SK-N-SH treated with all-trans-retinoic acid at 6 μM for 48 hours (cell line): Measurements from ENCODE around the gene GADD45GIP1.

Experiments
- ATAC-seq: fragments of 200-7000 bp; cut with Tn5 transposase; 3 replicates; pipeline ENCODE4 v1.9.1; 2020; ENCODE audit warnings: mild to moderate bottlenecking, moderate library complexity
- ARNTL ChIP-seq: fragments of 450-650 bp; formaldehyde crosslinking; IDR thresholded peaks from 2 replicates; pipeline ENCODE4 v1.5.0; 2020; ENCODE audit warnings: low read depth, mild to moderate bottlenecking, moderate library complexity, borderline replicate concordance
- BACH2 ChIP-seq: fragments of 250-450 bp; sonication (Bioruptor Pico); IDR thresholded peaks from 2 replicates; pipeline ENCODE4 v1.9.0; 2021; ENCODE audit warnings: mild to moderate bottlenecking, borderline replicate concordance
- CSDC2 ChIP-seq: fragments of 250-450 bp; sonication (Bioruptor Pico); IDR thresholded peaks from 2 replicates; pipeline ENCODE4 v1.5.0; 2020; ENCODE audit warnings: mild to moderate bottlenecking, moderate library complexity
- ESRRG ChIP-seq: fragments of 250-450 bp; sonication (Bioruptor Pico); IDR thresholded peaks from 2 replicates; pipeline ENCODE4 v1.6.1; 2021; ENCODE audit warnings: mild to moderate bottlenecking
- GLIS3 ChIP-seq: fragments of 250-450 bp; sonication (Bioruptor Pico); IDR thresholded peaks from 2 replicates; pipeline ENCODE4 v1.5.0; 2020; ENCODE audit warnings: mild to moderate bottlenecking, moderate library complexity
- ISL1 ChIP-seq: fragments of 250-450 bp; sonication (Bioruptor Pico); IDR thresholded peaks from 2 replicates; pipeline ENCODE4 v2.1.2; 2022; ENCODE audit warnings: mild to moderate bottlenecking, moderate library complexity
- OSR1 ChIP-seq: fragments of 250-450 bp; sonication (Bioruptor Pico); IDR thresholded peaks from 2 replicates; pipeline ENCODE4 v1.8.0; 2022; ENCODE audit warnings: moderate library complexity, mild to moderate bottlenecking, inconsistent platforms
- RARB ChIP-seq: fragments of 250-450 bp; sonication (Bioruptor Pico); IDR thresholded peaks from 2 replicates; pipeline ENCODE4 v1.8.0; 2021; ENCODE audit warnings: mild to moderate bottlenecking, moderate library complexity
- SNAI2 ChIP-seq: fragments of 250-450 bp; sonication (Bioruptor Pico); IDR thresholded peaks from 2 replicates; pipeline ENCODE4 v1.5.0; 2020; ENCODE audit warnings: mild to moderate bottlenecking, moderate library complexity
- TCF4 ChIP-seq: fragments of 250-450 bp; sonication (Bioruptor Pico); IDR thresholded peaks from 2 replicates; pipeline ENCODE4 v1.8.0; 2021; ENCODE audit warnings: mild to moderate bottlenecking, moderate library complexity, borderline replicate concordance
- ZC3H10 ChIP-seq: fragments of 250-450 bp; sonication (Bioruptor Pico); IDR thresholded peaks from 2 replicates; pipeline ENCODE4 v1.5.1; 2021; ENCODE audit warnings: mild to moderate bottlenecking, moderate library complexity
- ZFP3 ChIP-seq: fragments of 250-450 bp; sonication (Bioruptor Pico); IDR thresholded peaks from 2 replicates; pipeline ENCODE4 v1.5.0; 2020; ENCODE audit warnings: mild to moderate bottlenecking, moderate library complexity
- ZFP30 ChIP-seq: fragments of 450-650 bp; formaldehyde crosslinking; IDR thresholded peaks from 2 replicates; pipeline ENCODE4 v1.5.0; 2022; ENCODE audit warnings: mild to moderate bottlenecking, moderate library complexity
- ZNF565 ChIP-seq: fragments of 450-650 bp; formaldehyde crosslinking; conservative IDR thresholded peaks from 2 replicates; pipeline ENCODE4 v1.5.0; 2020; ENCODE audit warnings: low read depth, mild to moderate bottlenecking, moderate library complexity
- ZNF70 ChIP-seq: fragments of 450-650 bp; formaldehyde crosslinking; IDR thresholded peaks from 2 replicates; pipeline ENCODE4 v1.5.0; 2020; ENCODE audit warnings: mild to moderate bottlenecking, moderate library complexity
- ZNF8 ChIP-seq: fragments of 450-650 bp; formaldehyde crosslinking; IDR thresholded peaks from 2 replicates; pipeline ENCODE4 v1.5.0; 2020; ENCODE audit warnings: mild to moderate bottlenecking, moderate library complexity
- TF ChIP-seq, protein P1 (sequence below): fragments of 250-450 bp; sonication (Bioruptor Pico); IDR thresholded peaks from 2 replicates; pipeline ENCODE4 v1.5.0; 2020; ENCODE audit warnings: mild to moderate bottlenecking, moderate library complexity
- TF ChIP-seq, protein P2 (sequence below): fragments of 250-450 bp; sonication (Bioruptor Pico); IDR thresholded peaks from 2 replicates; pipeline ENCODE4 v1.8.0; 2020; ENCODE audit warnings: mild to moderate bottlenecking, moderate library complexity, borderline replicate concordance
- TF ChIP-seq, protein P3 (sequence below): fragments of 250-450 bp; sonication (Bioruptor Pico); IDR thresholded peaks from 2 replicates; pipeline ENCODE4 v1.5.1; 2021; ENCODE audit warnings: mild to moderate bottlenecking, moderate library complexity
- TF ChIP-seq, protein P4 (sequence below): fragments of 250-450 bp; sonication (Bioruptor Pico); IDR thresholded peaks from 2 replicates; pipeline ENCODE4 v1.5.1; 2020; ENCODE audit warnings: low read depth, mild to moderate bottlenecking, moderate library complexity
- TF ChIP-seq, protein P5 (sequence below): fragments of 250-450 bp; sonication (Bioruptor Pico); IDR thresholded peaks from 2 replicates; pipeline ENCODE4 v1.8.0; 2021; ENCODE audit warnings: low read depth, mild to moderate bottlenecking, moderate library complexity, borderline replicate concordance

The GADD45GIP1 gene

DNA sequence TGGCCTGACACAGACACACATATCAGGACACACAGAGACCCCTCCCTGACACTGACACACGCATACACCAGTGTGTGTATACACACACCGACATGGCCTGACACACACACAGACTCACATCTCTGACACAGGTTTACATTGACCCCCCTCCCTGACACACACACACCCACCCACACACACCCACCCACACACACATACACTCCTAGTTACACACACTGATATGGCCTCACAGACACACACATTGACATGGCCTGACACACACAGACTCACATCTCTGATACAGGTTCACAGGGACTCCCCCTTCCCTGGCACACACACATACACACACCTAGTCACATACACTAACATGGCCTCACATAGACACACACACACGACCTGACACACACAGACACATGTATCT lies 33.8 kb upstream of the GADD45GIP1 start:
- no peak for ATAC-seq
- no peak for TF ChIP-seq OSR1 (CRISPR knock-in tag)
- no peak for TF ChIP-seq RARB (CRISPR knock-in tag)
- TF ChIP-seq, protein P1, sequence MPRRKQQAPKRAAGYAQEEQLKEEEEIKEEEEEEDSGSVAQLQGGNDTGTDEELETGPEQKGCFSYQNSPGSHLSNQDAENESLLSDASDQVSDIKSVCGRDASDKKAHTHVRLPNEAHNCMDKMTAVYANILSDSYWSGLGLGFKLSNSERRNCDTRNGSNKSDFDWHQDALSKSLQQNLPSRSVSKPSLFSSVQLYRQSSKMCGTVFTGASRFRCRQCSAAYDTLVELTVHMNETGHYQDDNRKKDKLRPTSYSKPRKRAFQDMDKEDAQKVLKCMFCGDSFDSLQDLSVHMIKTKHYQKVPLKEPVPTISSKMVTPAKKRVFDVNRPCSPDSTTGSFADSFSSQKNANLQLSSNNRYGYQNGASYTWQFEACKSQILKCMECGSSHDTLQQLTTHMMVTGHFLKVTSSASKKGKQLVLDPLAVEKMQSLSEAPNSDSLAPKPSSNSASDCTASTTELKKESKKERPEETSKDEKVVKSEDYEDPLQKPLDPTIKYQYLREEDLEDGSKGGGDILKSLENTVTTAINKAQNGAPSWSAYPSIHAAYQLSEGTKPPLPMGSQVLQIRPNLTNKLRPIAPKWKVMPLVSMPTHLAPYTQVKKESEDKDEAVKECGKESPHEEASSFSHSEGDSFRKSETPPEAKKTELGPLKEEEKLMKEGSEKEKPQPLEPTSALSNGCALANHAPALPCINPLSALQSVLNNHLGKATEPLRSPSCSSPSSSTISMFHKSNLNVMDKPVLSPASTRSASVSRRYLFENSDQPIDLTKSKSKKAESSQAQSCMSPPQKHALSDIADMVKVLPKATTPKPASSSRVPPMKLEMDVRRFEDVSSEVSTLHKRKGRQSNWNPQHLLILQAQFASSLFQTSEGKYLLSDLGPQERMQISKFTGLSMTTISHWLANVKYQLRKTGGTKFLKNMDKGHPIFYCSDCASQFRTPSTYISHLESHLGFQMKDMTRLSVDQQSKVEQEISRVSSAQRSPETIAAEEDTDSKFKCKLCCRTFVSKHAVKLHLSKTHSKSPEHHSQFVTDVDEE (CRISPR knock-in tag): no peak
- TF ChIP-seq ZC3H10 (CRISPR knock-in tag): no peak
- TF ChIP-seq ZFP30 (CRISPR knock-in tag): no peak
- TF ChIP-seq, protein P2, sequence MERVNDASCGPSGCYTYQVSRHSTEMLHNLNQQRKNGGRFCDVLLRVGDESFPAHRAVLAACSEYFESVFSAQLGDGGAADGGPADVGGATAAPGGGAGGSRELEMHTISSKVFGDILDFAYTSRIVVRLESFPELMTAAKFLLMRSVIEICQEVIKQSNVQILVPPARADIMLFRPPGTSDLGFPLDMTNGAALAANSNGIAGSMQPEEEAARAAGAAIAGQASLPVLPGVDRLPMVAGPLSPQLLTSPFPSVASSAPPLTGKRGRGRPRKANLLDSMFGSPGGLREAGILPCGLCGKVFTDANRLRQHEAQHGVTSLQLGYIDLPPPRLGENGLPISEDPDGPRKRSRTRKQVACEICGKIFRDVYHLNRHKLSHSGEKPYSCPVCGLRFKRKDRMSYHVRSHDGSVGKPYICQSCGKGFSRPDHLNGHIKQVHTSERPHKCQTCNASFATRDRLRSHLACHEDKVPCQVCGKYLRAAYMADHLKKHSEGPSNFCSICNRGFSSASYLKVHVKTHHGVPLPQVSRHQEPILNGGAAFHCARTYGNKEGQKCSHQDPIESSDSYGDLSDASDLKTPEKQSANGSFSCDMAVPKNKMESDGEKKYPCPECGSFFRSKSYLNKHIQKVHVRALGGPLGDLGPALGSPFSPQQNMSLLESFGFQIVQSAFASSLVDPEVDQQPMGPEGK: no peak
- TF ChIP-seq CSDC2 (CRISPR knock-in tag): no peak
- TF ChIP-seq, protein P3, sequence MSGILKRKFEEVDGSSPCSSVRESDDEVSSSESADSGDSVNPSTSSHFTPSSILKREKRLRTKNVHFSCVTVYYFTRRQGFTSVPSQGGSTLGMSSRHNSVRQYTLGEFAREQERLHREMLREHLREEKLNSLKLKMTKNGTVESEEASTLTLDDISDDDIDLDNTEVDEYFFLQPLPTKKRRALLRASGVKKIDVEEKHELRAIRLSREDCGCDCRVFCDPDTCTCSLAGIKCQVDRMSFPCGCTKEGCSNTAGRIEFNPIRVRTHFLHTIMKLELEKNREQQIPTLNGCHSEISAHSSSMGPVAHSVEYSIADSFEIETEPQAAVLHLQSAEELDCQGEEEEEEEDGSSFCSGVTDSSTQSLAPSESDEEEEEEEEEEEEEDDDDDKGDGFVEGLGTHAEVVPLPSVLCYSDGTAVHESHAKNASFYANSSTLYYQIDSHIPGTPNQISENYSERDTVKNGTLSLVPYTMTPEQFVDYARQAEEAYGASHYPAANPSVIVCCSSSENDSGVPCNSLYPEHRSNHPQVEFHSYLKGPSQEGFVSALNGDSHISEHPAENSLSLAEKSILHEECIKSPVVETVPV (CRISPR knock-in tag): no peak
- no peak for TF ChIP-seq TCF4 (CRISPR knock-in tag)
- no peak for TF ChIP-seq ZNF8 (CRISPR knock-in tag)
- TF ChIP-seq ESRRG (CRISPR knock-in tag): no peak
- TF ChIP-seq ARNTL: no peak
- TF ChIP-seq, protein P4, sequence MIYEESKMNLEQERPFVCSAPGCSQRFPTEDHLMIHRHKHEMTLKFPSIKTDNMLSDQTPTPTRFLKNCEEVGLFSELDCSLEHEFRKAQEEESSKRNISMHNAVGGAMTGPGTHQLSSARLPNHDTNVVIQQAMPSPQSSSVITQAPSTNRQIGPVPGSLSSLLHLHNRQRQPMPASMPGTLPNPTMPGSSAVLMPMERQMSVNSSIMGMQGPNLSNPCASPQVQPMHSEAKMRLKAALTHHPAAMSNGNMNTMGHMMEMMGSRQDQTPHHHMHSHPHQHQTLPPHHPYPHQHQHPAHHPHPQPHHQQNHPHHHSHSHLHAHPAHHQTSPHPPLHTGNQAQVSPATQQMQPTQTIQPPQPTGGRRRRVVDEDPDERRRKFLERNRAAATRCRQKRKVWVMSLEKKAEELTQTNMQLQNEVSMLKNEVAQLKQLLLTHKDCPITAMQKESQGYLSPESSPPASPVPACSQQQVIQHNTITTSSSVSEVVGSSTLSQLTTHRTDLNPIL (CRISPR knock-in tag): no peak
- no peak for TF ChIP-seq ZNF565 (CRISPR knock-in tag)
- no peak for TF ChIP-seq ISL1 (CRISPR knock-in tag)
- no peak for TF ChIP-seq BACH2 (CRISPR knock-in tag)
- no peak for TF ChIP-seq ZNF70
- TF ChIP-seq, all 23 proteins: peak for 0

DNA sequence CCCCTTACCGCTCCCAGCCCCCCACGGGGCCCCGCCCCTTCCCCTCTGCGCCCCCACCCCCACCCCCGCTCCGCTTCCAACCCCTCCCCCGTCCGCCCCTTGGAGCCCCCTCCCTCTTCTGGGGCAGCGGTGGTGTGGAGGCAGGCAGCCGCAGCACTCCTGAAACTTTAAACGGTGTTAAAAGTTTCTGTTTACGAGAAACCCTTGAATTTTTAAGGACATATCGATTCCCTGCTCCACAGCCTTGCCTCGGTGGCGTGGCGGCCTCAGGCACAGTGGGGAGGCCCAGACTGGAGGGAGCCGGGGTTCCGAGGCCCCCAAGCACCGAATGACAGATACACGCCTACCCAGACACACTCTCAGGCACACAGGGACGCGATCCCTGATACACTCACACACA lies 33.4 kb upstream of the GADD45GIP1 start:
- TF ChIP-seq, protein P2: no peak
- TF ChIP-seq OSR1 (CRISPR knock-in tag): no peak
- TF ChIP-seq, protein P3 (CRISPR knock-in tag): no peak
- TF ChIP-seq ARNTL: no peak
- TF ChIP-seq, protein P5, sequence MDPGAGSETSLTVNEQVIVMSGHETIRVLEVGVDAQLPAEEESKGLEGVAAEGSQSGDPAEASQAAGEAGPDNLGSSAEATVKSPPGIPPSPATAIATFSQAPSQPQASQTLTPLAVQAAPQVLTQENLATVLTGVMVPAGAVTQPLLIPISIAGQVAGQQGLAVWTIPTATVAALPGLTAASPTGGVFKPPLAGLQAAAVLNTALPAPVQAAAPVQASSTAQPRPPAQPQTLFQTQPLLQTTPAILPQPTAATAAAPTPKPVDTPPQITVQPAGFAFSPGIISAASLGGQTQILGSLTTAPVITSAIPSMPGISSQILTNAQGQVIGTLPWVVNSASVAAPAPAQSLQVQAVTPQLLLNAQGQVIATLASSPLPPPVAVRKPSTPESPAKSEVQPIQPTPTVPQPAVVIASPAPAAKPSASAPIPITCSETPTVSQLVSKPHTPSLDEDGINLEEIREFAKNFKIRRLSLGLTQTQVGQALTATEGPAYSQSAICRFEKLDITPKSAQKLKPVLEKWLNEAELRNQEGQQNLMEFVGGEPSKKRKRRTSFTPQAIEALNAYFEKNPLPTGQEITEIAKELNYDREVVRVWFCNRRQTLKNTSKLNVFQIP (CRISPR knock-in tag): no peak
- TF ChIP-seq SNAI2 (CRISPR knock-in tag): no peak
- no peak for TF ChIP-seq GLIS3 (CRISPR knock-in tag)
- no peak for TF ChIP-seq ESRRG (CRISPR knock-in tag)
- TF ChIP-seq RARB (CRISPR knock-in tag): no peak
- TF ChIP-seq ZFP3 (CRISPR knock-in tag): no peak
- no peak for TF ChIP-seq ZC3H10 (CRISPR knock-in tag)
- TF ChIP-seq BACH2 (CRISPR knock-in tag): no peak
- TF ChIP-seq CSDC2 (CRISPR knock-in tag): no peak
- TF ChIP-seq TCF4 (CRISPR knock-in tag): no peak
- no peak for TF ChIP-seq ZNF8 (CRISPR knock-in tag)
- no peak for ATAC-seq
